Measurements from ENCODE around the gene GDPD4.
"Not testable (repeated sequence)": the region's sequence is repeated elsewhere in the genome, so short reads cannot be mapped to it uniquely, and the experiment has no call there.

Gene GDPD4

DNA sequence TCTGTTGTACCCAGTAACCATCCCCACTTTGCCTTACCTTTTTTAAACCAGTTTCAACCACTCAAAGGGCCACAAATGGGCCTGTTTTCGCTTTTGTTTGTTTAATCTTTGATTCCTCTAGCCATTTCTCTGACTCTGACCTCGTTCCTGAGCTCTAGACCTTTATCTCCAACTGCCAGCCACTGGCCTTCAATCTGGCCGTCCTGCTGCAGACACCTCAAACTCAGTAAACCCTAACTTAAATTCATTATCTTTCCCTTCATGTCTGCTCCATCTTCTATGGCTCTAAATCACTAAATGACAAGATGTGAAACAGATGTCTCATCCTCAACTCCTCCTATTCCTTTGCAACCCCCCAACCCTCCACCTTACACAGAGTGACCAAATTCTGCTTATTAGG is 1.3 kb upstream of the GDPD4 start:
- H3K4me3 ChIP-seq (ENCODE audit: low read depth, low read length): no peak overlapping the region
- no peak for DNase-seq (ENCODE audit: low read depth)

DNA sequence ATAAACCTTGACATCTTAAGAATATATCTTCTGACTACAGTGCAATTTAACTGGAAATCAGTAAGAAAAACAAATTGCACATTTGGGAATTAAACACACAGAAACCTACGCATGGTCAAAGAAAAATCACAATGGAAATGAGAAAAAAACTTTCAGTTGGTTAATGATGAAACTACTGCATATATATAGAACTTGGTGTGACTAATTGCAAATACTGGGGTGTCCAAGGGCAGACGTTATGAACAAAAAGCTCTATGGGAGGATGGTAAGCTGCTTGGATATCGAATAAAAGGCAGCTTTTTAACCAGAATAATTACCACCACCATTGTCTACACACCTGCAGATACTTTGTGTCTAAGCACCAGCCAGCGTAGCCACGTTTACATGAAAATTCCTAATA is 791 bp downstream of the GDPD4 start:
- DNase-seq (ENCODE audit: low read depth): no peak
- no peak overlapping the region for H3K4me3 ChIP-seq (ENCODE audit: low read depth, low read length)

DNA sequence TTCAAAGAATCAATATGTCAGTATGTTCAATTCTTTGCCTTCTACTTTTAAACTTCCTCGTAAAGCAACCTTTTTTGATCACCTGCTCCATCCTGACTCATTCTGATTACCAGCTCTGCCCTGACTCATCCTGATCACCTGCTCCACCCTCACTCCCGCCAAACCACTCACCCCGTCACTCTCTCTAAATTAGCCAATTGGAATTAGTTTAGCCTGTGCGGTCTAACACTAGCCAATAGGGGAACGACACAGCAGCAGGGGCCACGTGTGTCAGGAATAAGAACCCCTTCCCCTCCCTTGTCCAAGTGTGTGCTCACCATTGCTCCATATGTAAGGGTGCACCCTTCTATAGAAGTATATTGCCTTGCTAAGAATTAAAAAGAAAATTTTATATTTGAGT is 1.5 kb downstream of the GDPD4 start:
- DNase-seq (ENCODE audit: low read depth): not testable (repeated sequence)

GRCh38 chr11:77299528-77299993 is 1.9 kb downstream of the GDPD4 start:
- DNase-seq (ENCODE audit: low read depth): no peak
- no peak overlapping the region for H3K4me3 ChIP-seq (ENCODE audit: low read depth, low read length)

More for the DNA sequence above, 1.5 kb downstream of the GDPD4 start:
- H3K4me3 ChIP-seq (ENCODE audit: low read depth, low read length): not testable (repeated sequence)

DNA sequence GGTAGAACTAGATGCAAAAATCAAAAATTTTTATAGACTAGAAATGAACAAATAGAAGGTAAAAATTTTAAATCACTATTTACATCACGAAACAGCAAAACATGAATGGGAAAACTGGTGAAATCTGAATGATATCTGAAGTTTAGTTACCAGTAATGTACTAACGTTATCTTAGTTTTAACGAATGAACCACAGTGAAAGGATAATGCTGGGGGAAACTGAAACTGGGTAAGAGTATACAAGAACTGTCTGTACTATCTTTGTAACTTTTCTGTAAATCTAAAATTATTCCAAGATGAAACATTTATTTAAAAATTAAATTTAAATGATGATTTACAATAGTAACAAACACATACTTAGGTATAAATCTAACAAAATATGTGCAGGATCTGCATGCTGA is 7.4 kb downstream of the GDPD4 start:
- no peak overlapping the region for H3K4me3 ChIP-seq (ENCODE audit: low read depth, low read length)

GRCh38 chr11:77289737-77290136 is 11.7 kb downstream of the GDPD4 start:
- H3K4me3 ChIP-seq (ENCODE audit: low read depth, low read length): no peak overlapping the region
- DNase-seq (ENCODE audit: low read depth): no peak

More for the DNA sequence above, 7.4 kb downstream of the GDPD4 start:
- no peak for DNase-seq (ENCODE audit: low read depth)

DNA sequence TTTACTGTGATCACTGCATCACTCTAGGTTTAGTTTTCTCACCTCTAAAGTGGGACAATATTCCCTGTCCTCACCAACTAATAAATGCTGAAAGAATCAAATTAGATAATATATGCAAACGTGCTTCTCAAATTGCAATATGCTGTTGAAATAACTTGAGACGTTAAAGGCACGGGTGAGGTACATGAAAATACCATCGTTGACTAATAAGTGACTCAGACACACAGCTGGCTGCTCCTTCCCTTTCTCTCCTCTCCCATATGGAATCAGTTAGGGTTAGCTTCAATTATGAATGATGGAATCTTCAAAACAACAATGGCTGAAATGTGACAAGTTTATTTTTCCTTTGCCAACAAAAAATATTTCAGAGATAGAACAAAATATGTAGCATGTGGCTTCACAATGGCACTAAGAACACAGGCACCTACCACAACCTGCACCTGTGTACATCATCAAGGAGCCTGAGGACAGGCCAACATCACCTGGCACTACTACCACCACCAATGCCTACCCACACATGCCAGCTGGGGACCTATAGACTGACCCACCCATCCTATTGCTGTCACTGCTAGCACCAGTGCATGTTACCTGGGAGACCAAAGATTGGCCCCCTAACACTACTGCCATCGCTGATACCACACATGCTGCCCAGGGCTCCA is 13.7 kb downstream of the GDPD4 start:
- no peak overlapping the region for H3K4me3 ChIP-seq (ENCODE audit: low read depth, low read length)
- peak; percentile 70 for DNase-seq (ENCODE audit: low read depth)

DNA sequence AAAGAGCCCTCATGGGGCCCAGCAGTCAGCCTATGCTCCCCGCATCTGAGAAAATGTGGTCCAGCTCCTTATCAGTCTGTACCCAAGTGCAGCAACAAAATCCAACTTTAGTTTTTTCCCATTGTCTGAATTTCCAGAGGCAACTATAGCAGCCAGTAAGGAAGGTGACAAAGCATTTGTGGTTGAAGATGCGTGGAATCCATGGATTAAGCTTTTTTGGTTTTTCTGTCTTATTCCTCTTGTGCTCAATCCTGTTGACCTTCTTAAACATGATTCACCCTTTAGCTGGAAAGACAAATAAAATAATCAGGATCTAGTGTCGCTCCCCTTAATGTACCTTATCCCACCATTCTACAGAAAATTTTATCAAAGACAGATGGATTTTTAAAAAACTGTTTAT is 14.3 kb downstream of the GDPD4 start:
- H3K4me3 ChIP-seq (ENCODE audit: low read depth, low read length): no peak overlapping the region
- no peak for DNase-seq (ENCODE audit: low read depth)

- no peak overlapping the region for H3K4me3 ChIP-seq (ENCODE audit: low read depth, low read length)
- no peak for DNase-seq (ENCODE audit: low read depth)
Observed at GRCh38 chr11:77284476-77285468, 16.7 kb downstream of the GDPD4 start.

- no peak for DNase-seq (ENCODE audit: low read depth)
- H3K4me3 ChIP-seq (ENCODE audit: low read depth, low read length): no peak overlapping the region
Observed at GRCh38 chr11:77283101-77283500, 18.4 kb downstream of the GDPD4 start.

GRCh38 chr11:77278595-77279506 is 22.6 kb downstream of the GDPD4 start:
- no peak for DNase-seq (ENCODE audit: low read depth)
- H3K4me3 ChIP-seq (ENCODE audit: low read depth, low read length): no peak overlapping the region

- H3K4me3 ChIP-seq (ENCODE audit: low read depth, low read length): no peak overlapping the region
- no peak for DNase-seq (ENCODE audit: low read depth)
Observed at GRCh38 chr11:77276271-77276670, 25.2 kb downstream of the GDPD4 start.

DNA sequence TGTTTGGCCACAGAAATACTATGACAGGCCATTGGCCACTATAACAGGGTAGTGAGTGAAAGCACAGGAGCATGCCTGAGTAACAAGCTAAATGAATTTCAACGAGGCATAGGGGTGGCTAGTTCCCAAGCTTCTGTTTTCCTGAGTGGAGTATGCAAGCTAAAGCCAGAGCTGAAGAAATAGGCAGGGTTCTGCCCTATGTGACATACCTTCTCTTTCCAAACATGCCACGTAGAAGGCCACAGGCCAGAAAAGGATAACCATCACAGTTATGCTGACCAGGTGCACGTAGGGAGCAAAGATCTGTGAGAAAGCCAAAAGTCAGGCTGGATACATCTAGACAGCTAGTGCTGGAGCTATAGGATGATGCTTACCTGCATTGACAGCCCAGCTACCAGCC is 30.6 kb downstream of the GDPD4 start:
- no peak for DNase-seq (ENCODE audit: low read depth)
- no peak overlapping the region for H3K4me3 ChIP-seq (ENCODE audit: low read depth, low read length)

- no peak overlapping the region for H3K4me3 ChIP-seq (ENCODE audit: low read depth, low read length)
- no peak for DNase-seq (ENCODE audit: low read depth)
Observed at GRCh38 chr11:77269484-77270123, 31.9 kb downstream of the GDPD4 start.

GRCh38 chr11:77267962-77268361 is 33.5 kb downstream of the GDPD4 start:
- no peak overlapping the region for H3K4me3 ChIP-seq (ENCODE audit: low read depth, low read length)
- peak; percentile 72 for DNase-seq (ENCODE audit: low read depth)

DNA sequence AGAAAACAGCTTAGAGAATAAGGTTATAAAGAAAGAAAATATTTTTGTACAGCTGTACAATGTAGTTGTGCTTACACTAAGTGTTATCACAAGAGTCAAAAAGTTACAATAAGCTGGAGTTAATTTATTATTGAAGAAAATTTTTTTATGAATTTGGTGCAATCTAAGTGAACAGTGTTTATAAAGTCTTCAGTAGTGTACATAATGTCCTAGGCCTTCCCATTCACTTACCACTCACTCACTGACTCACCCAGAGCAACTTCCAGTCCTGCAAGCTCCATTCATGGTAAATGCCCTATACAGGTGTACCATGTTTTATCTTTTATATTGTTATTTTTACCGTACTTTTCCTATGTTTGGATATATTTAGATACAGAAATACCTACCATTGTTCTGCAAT is 34.7 kb downstream of the GDPD4 start:
- no peak for DNase-seq (ENCODE audit: low read depth)
- H3K4me3 ChIP-seq (ENCODE audit: low read depth, low read length): no peak overlapping the region

DNA sequence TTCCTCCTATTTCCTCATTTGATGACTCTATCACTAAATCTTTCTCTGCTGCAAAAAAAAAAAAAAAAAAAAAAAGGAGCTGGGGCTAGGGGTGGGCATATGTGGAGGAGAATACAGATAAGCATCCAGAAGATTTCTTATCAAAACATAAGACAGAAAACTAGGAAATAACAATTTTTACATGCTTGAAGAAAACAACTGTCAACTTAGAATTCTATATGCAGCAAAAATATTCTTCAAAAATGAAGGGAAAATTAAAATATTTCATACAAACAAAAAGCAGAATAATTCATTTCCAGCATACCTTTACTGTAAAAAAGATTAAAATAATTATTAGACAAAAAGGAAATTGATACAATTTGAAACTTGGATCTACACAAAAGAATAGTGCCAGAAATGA is 38.7 kb downstream of the GDPD4 start:
- no peak for DNase-seq (ENCODE audit: low read depth)
- no peak overlapping the region for H3K4me3 ChIP-seq (ENCODE audit: low read depth, low read length)

DNA sequence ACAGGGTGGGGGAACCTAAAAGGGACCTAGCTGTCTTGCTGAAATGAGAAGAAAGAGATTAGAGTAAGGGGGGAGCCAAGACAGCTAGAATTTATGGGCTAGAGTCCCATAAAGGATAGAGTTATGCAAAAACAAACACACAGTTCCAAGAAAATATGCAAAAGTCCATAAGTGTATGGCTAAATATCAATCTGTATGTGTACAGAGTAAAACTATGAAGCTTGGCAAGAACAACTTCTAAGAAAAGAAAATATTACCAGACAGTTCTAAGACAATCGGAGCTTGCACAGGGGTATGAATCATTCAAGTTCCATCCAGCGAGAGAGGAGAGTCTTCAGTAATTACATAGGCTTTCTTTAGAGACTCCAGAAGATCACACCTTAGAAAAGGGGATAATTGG is 41.8 kb downstream of the GDPD4 start:
- DNase-seq (ENCODE audit: low read depth): peak; percentile 45
- H3K4me3 ChIP-seq (ENCODE audit: low read depth, low read length): no peak overlapping the region

DNA sequence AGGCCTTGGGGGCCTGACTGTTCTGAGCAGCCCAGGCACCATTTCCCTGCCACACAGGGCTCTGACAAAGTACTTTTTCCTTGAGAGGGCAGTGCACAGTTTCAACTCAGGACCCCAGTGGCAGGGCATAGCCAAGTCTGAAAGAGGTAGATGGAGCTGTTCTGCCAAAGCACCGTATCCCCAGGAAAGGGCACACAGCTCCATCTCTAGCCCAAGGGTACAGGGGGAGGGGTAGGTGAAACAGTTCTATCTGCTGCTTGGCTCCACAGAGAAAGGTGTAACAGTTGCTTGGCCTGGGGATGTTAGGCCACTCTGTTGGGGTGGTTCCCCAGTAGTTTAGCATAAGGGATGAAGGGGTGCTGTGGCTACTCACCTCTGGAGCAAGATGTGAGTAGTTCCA is 47.8 kb downstream of the GDPD4 start:
- no peak for DNase-seq (ENCODE audit: low read depth)
- H3K4me3 ChIP-seq (ENCODE audit: low read depth, low read length): no peak overlapping the region

Data from skeletal muscle cell (primary cell).